H1 (cell line): Measurements from ENCODE around the gene MIR17HG. TPM values are rescaled to one million over a fixed set of nuclear protein-coding genes. Genes with fewer than 3 reads are reported as not detected.

ENCODE experiments used
- CTCF ChIA-PET: fragments of 300-600 bp; sonication (Branson Sonifier 250); formaldehyde crosslinking; loops from one replicate; lab custom pipeline; 2021; ENCODE audit not compliant: partially characterized antibody; lab: Charles Lee
- POLR2A ChIA-PET: fragments of 300-600 bp; sonication (Branson Sonifier 250); formaldehyde crosslinking; loops from one replicate; lab custom pipeline; 2021; ENCODE audit warnings: inconsistent platforms; ENCODE audit not compliant: partially characterized antibody; lab: Charles Lee
- DNase-seq, 2 experiments: peaks; one replicate each; pipeline versions ENCODE4 v3.0.0 to v3.0.0-alpha.2; 2010 to 2022; ENCODE audit warnings: low spot score in 2 of 2, low read depth in 1 of 2, mixed read lengths in 1 of 2
- FAIRE-seq: peaks from 2 replicates; lab custom pipeline; 2011; peaks lifted over from hg19 to GRCh38; lab: Jason Lieb, UNC
- H2AFZ ChIP-seq: 2 replicates; pipeline ENCODE4 v1.8.1; 2012; ENCODE audit warnings: low read length, inconsistent platforms
- H2AK5ac ChIP-seq: 2 replicates; pipeline ENCODE4 v1.6.1; 2013; ENCODE audit warnings: low read depth, low read length
- H2BK120ac ChIP-seq: replicated peaks from 2 replicates; pipeline ENCODE3; 2013; ENCODE audit warnings: low read depth, low read length, inconsistent platforms
- H2BK12ac ChIP-seq: 2 replicates; pipeline ENCODE4 v1.6.1; 2013; ENCODE audit warnings: low read depth, low read length
- H2BK15ac ChIP-seq: 2 replicates; pipeline ENCODE4 v1.6.1; 2013; ENCODE audit warnings: low read length
- H2BK20ac ChIP-seq: 2 replicates; pipeline ENCODE4 v1.6.1; 2013; ENCODE audit warnings: low read length
- H2BK5ac ChIP-seq: 2 replicates; pipeline ENCODE4 v1.6.1; 2013; ENCODE audit warnings: low read depth, low read length
- H3K14ac ChIP-seq: 2 replicates; pipeline ENCODE4 v1.6.1; 2013; ENCODE audit warnings: inconsistent platforms; ENCODE audit not compliant: insufficient read length
- H3K18ac ChIP-seq: 2 replicates; pipeline ENCODE4 v1.6.1; 2013; ENCODE audit warnings: low read length; ENCODE audit errors: extremely low read depth
- H3K23ac ChIP-seq: 2 replicates; pipeline ENCODE4 v1.6.1; 2013; ENCODE audit warnings: inconsistent platforms; ENCODE audit not compliant: insufficient read length
- H3K23me2 ChIP-seq: 2 replicates; pipeline ENCODE4 v1.6.1; 2013; ENCODE audit warnings: low read depth, low read length
- H3K27ac ChIP-seq: 2 replicates; pipeline ENCODE4 v1.6.1; 2011; ENCODE audit warnings: low read depth, low read length, inconsistent platforms
- H3K27me3 ChIP-seq, 4 experiments: replicated peaks in 1 of 4; 1 replicate in 1 of 4; 2 replicates in 3 of 4; pipeline versions ENCODE4 v1.6.1 to v1.8.1; 2011 to 2013; ENCODE audit warnings: low read length in 3 of 4, mild to moderate bottlenecking in 3 of 4, inconsistent platforms in 2 of 4, mixed read lengths in 2 of 4, moderate library complexity in 1 of 4; ENCODE audit not compliant: control insufficient read depth in 3 of 4, insufficient read depth in 3 of 4; ENCODE audit errors: extremely low read depth in 1 of 4
- H3K36me3 ChIP-seq, 4 experiments: 2 replicates each; pipeline versions ENCODE4 v1.6.1 to v1.8.1; 2011 to 2013; ENCODE audit warnings: mild to moderate bottlenecking in 4 of 4, low read length in 3 of 4, moderate library complexity in 2 of 4, control low read depth in 1 of 4, inconsistent platforms in 1 of 4; ENCODE audit not compliant: insufficient read depth in 4 of 4, control insufficient read depth in 2 of 4
- H3K4ac ChIP-seq: replicated peaks from 2 replicates; pipeline ENCODE3; 2013; ENCODE audit warnings: low read length, low read depth, mixed read lengths, inconsistent platforms; ENCODE audit not compliant: insufficient read length
- H3K4me1 ChIP-seq, 4 experiments: replicated peaks in 1 of 4; 1 replicate in 1 of 4; 2 replicates in 3 of 4; pipeline versions ENCODE4 v1.6.1 to v1.8.1; 2011 to 2013; ENCODE audit warnings: low read length in 3 of 4, inconsistent platforms in 2 of 4, mixed read lengths in 1 of 4; ENCODE audit not compliant: insufficient read depth in 4 of 4, control insufficient read depth in 3 of 4
- H3K4me2 ChIP-seq, 2 experiments: 2 replicates each; pipeline versions ENCODE4 v1.6.1 to v1.8.1; 2011 to 2013; ENCODE audit warnings: low read depth in 2 of 2, low read length in 2 of 2, control low read depth in 1 of 2, inconsistent platforms in 1 of 2, mild to moderate bottlenecking in 1 of 2; ENCODE audit not compliant: insufficient read depth in 1 of 2
- H3K4me3 ChIP-seq, 4 experiments: fragments of 200-600, 300-600 bp in 1 of 4; sonication (generic), shearing (Covaris generic), sonication (Bioruptor Twin) in 1 of 4; 2 replicates each; pipeline versions ENCODE4 v1.5.1 to v1.8.1; 2011 to 2016; ENCODE audit warnings: low read length in 4 of 4, low read depth in 3 of 4, control low read depth in 2 of 4, inconsistent platforms in 2 of 4, mild to moderate bottlenecking in 2 of 4, mixed read lengths in 1 of 4, moderate library complexity in 1 of 4; ENCODE audit not compliant: insufficient read depth in 2 of 4; ENCODE audit errors: extremely low read depth in 1 of 4
- H3K56ac ChIP-seq: replicated peaks from 2 replicates; pipeline ENCODE3; 2013; ENCODE audit warnings: low read depth, mild to moderate bottlenecking, mixed read lengths, low read length, inconsistent platforms; ENCODE audit not compliant: insufficient read length
- H3K79me1 ChIP-seq: 2 replicates; pipeline ENCODE4 v1.6.1; 2013; ENCODE audit warnings: low read depth, low read length, control low read depth
- H3K79me2 ChIP-seq, 2 experiments: 2 replicates each; pipeline versions ENCODE4 v1.6.1 to v1.8.1; 2012 to 2013; ENCODE audit warnings: low read length in 2 of 2, mild to moderate bottlenecking in 2 of 2, inconsistent platforms in 1 of 2; ENCODE audit not compliant: insufficient read depth in 2 of 2, control insufficient read depth in 1 of 2
- H3K9ac ChIP-seq, 4 experiments: replicated peaks in 1 of 4; 1 replicate in 1 of 4; 2 replicates in 3 of 4; pipeline versions ENCODE4 v1.6.1 to v1.8.1; 2011 to 2013; ENCODE audit warnings: low read depth in 3 of 4, low read length in 3 of 4, control low read depth in 2 of 4, mild to moderate bottlenecking in 2 of 4, moderate library complexity in 2 of 4, inconsistent platforms in 1 of 4; ENCODE audit errors: extremely low read depth in 1 of 4
- H3K9me3 ChIP-seq, 2 experiments: 2 replicates each; pipeline versions ENCODE4 v1.6.1 to v1.8.1; 2012 to 2013; ENCODE audit warnings: mild to moderate bottlenecking in 2 of 2, moderate library complexity in 2 of 2, control low read depth in 1 of 2, inconsistent platforms in 1 of 2, low read depth in 1 of 2, low read length in 1 of 2, mixed read lengths in 1 of 2; ENCODE audit not compliant: insufficient read depth in 2 of 2
- H4K20me1 ChIP-seq, 2 experiments: replicated peaks in 1 of 2; 2 replicates each; pipeline versions ENCODE3 to v1.8.1; 2011 to 2013; ENCODE audit warnings: inconsistent platforms in 2 of 2, low read length in 2 of 2, mild to moderate bottlenecking in 1 of 2; ENCODE audit not compliant: insufficient read depth in 2 of 2, control insufficient read depth in 1 of 2
- H4K5ac ChIP-seq: 2 replicates; pipeline ENCODE4 v1.6.1; 2013; ENCODE audit warnings: low read length, low read depth, mixed read lengths, inconsistent platforms; ENCODE audit not compliant: insufficient read length
- H4K8ac ChIP-seq: 2 replicates; pipeline ENCODE4 v1.8.0; 2013; ENCODE audit warnings: mild to moderate bottlenecking, moderate library complexity, low read length, inconsistent platforms; ENCODE audit not compliant: insufficient read depth; ENCODE audit errors: extremely low read depth
- H4K91ac ChIP-seq: replicated peaks from 2 replicates; pipeline ENCODE3; 2013; ENCODE audit warnings: low read length, mixed read lengths, inconsistent platforms; ENCODE audit not compliant: insufficient read length
- BCL11A ChIP-seq, 2 experiments: IDR thresholded peaks; one replicate each; pipeline ENCODE4 v1.6.1; 2011; ENCODE audit warnings: low read depth in 2 of 2, low read length in 2 of 2, mild to moderate bottlenecking in 2 of 2
- BRCA1 ChIP-seq: IDR thresholded peaks from 2 replicates; pipeline ENCODE4 v1.6.1; 2012; ENCODE audit warnings: low read depth, low read length, improper control_type of control experiment
- CBX5 ChIP-seq: fragments of 300-800, 300-1000 bp; sonication (generic); IDR thresholded peaks from 2 replicates; pipeline ENCODE4 v1.7.1; 2016; ENCODE audit warnings: antibody characterized with exemption, low read length, low read depth
- CREB1 ChIP-seq: IDR thresholded peaks from 2 replicates; pipeline ENCODE4 v1.6.1; 2012; ENCODE audit warnings: inconsistent platforms
- EP300 ChIP-seq, 2 experiments: IDR thresholded peaks; 1 replicate in 1 of 2; 2 replicates in 1 of 2; pipeline ENCODE4 v1.6.1; 2011 to 2012; ENCODE audit warnings: low read depth in 2 of 2, low read length in 2 of 2, mild to moderate bottlenecking in 2 of 2, borderline replicate concordance in 1 of 2, inconsistent platforms in 1 of 2, moderate library complexity in 1 of 2
- GABPA ChIP-seq: IDR thresholded peaks from 2 replicates; pipeline ENCODE4 v1.6.1; 2011; ENCODE audit warnings: mild to moderate bottlenecking, low read length, moderate library complexity, borderline replicate concordance; ENCODE audit not compliant: insufficient read depth
- HDAC2 ChIP-seq, 2 experiments: fragments of 300-600 bp in 1 of 2; sonication (generic) in 1 of 2; IDR thresholded peaks; 2 replicates each; pipeline ENCODE4 v1.6.1; 2011 to 2012; ENCODE audit warnings: low read depth in 2 of 2, low read length in 2 of 2, mild to moderate bottlenecking in 2 of 2, moderate library complexity in 2 of 2, borderline replicate concordance in 1 of 2, inconsistent platforms in 1 of 2
- RBBP5 ChIP-seq: IDR thresholded peaks from 2 replicates; pipeline ENCODE4 v1.7.1; 2012; ENCODE audit warnings: low read depth, mild to moderate bottlenecking, inconsistent platforms, low read length, moderate library complexity, borderline replicate concordance
- SIN3A ChIP-seq, 2 experiments: IDR thresholded peaks in 1 of 2; conservative IDR thresholded peaks in 1 of 2; 2 replicates each; pipeline ENCODE4 v1.6.1; 2011 to 2012; ENCODE audit warnings: low read length in 2 of 2, improper control_type of control experiment in 1 of 2, low read depth in 1 of 2, mild to moderate bottlenecking in 1 of 2
- TAF1 ChIP-seq: IDR thresholded peaks from 2 replicates; pipeline ENCODE4 v1.6.1; 2011; ENCODE audit warnings: mild to moderate bottlenecking, low read depth, low read length
- TEAD4 ChIP-seq: IDR thresholded peaks from 2 replicates; pipeline ENCODE4 v1.6.1; 2012; ENCODE audit warnings: low read depth, low read length, inconsistent platforms, mixed read lengths
- YY1 ChIP-seq: IDR thresholded peaks from 2 replicates; pipeline ENCODE4 v1.6.1; 2011; ENCODE audit warnings: low read depth, mild to moderate bottlenecking, low read length
- WGBS, 2 experiments: shearing (Covaris generic) in 1 of 2; methylation state at CpG; one replicate each; pipeline versions ENCODE4 v1.1.6 to v1.1.7; 2013 to 2015; ENCODE audit warnings: low lambda C conversion rate in 2 of 2, mixed read lengths in 2 of 2, inconsistent platforms in 1 of 2, low coverage in 1 of 2, missing lambda C conversion rate in 1 of 2; ENCODE audit not compliant: insufficient replicate concordance in 2 of 2, insufficient coverage in 1 of 2, insufficient read length in 1 of 2; ENCODE audit errors: extremely low coverage in 1 of 2, missing lambda C conversion rate in 1 of 2; 5-methylcytosine and 5-hydroxymethylcytosine counted together
- polyA plus RNA-seq, 7 experiments: library from polyadenylated mRNA; depleted of rRNA in 3 of 7; stranded (reverse) in 5 of 7; unstranded in 2 of 7; fragments of >200 nt in 5 of 7; fragments of 200-250 nt in 2 of 7; gene quantifications; 1 replicate in 5 of 7; 2 replicates in 1 of 7; 4 replicates in 1 of 7; pipeline versions ENCODE4 v1.2.1 to v1.2.3, GENCODE V29; 2011 to 2013; ENCODE audit warnings: missing spikeins in 2 of 7, mixed read lengths in 2 of 7
- total RNA-seq: library from RNA; stranded (reverse); fragmentation: NEBNext Ultra II Directional; extraction: Animal tissue kit (Norgen Biotek cat#: 25700); gene quantifications from 2 replicates; pipeline ENCODE4 v1.2.1, GENCODE V29; 2021
- TF ChIP-seq, protein P1 (sequence below): IDR thresholded peaks from 2 replicates; pipeline ENCODE4 v1.6.1; 2011; ENCODE audit warnings: low read depth, mild to moderate bottlenecking, low read length; ENCODE audit not compliant: insufficient read depth

Gene MIR17HG
- total and polyA plus RNA-seq, 2 of the 8 experiments (the other 6 are each of a cell fraction or from before 2014, with no cell fraction given) = 11.5 to 36.9 TPM

DNA sequence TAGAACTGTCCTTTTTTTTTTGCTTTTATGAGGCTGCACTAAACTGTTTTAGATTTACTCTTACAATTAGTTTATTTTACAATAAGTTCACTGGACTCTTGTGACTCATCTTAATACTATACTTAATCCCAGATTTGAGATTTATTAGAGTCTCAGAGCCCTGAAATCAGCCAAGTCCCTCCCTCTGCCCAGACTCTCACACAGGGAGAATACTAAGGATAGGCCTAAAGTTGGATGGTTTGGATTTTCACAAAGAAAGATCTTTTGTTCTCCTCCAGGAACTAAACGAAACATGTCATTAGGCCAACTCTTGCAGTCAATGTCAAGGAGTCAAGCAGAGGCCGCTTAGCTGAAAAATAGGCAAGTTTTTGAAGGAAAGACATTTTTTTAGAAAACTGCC, 42.7 kb upstream of the MIR17HG start:
- no peaks in the 10 kb centered on the region for H3K23me2 ChIP-seq
- FAIRE-seq (no peak), DNase-seq (no peak)
- H3K36me3 ChIP-seq = no peaks in the 10 kb centered on the region
- no peak overlapping the region for H2BK12ac ChIP-seq
- 94% methylated on average over 2 of the region's 2 CpGs; no CpG with 5 or more reads in 1 of the 2 experiments for WGBS, 2 experiments
- no peak overlapping the region for H2BK5ac ChIP-seq
- H3K27me3 ChIP-seq = no peaks in the 10 kb centered on the region
- H4K91ac ChIP-seq = no peak overlapping the region
- H2AK5ac ChIP-seq = no peak overlapping the region
- no peak overlapping the region for H3K4me3 ChIP-seq
- H2AFZ ChIP-seq = no peak overlapping the region
- H4K20me1 ChIP-seq = no peaks in the 10 kb centered on the region
- H3K18ac ChIP-seq = no peak overlapping the region
- ChIA-PET CTCF (interaction anchor here (0.7 kb wide), 1 partner anchor 45 kb away, joined by 3 read pairs; no protein-coding TSS in a partner anchor), POLR2A (no interaction called here)
- H2BK20ac ChIP-seq = no peak overlapping the region
- no peaks in the 10 kb centered on the region for H3K79me2 ChIP-seq
- no peak overlapping the region for H2BK120ac ChIP-seq
- H3K14ac ChIP-seq = no peak overlapping the region
- no peak overlapping the region for H4K5ac ChIP-seq
- no peak overlapping the region for H4K8ac ChIP-seq
- H3K9ac ChIP-seq = no peak overlapping the region
- no peak overlapping the region for H3K56ac ChIP-seq
- no peak overlapping the region for H3K4ac ChIP-seq
- no peaks in the 10 kb centered on the region for H3K9me3 ChIP-seq
- H3K27ac ChIP-seq = no peak overlapping the region
- H3K79me1 ChIP-seq = no peaks in the 10 kb centered on the region
- no peak overlapping the region for H3K4me2 ChIP-seq
- no peak overlapping the region for H2BK15ac ChIP-seq
- H3K4me1 ChIP-seq = no peaks in the 10 kb centered on the region
- H3K23ac ChIP-seq = no peak overlapping the region
- TF ChIP-seq, protein P1, sequence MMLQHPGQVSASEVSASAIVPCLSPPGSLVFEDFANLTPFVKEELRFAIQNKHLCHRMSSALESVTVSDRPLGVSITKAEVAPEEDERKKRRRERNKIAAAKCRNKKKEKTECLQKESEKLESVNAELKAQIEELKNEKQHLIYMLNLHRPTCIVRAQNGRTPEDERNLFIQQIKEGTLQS = no peak
- no peak for TF ChIP-seq GABPA
- TF ChIP-seq CREB1 = no peak
- TF ChIP-seq BRCA1 = no peak
- no peak for TF ChIP-seq BCL11A (IDR thresholded peaks at IDR 0.05; ENCODE audit: low read depth in 2 of 2, low read length in 2 of 2)
- no peak for TF ChIP-seq EP300 (IDR thresholded peaks at IDR 0.05; ENCODE audit: borderline replicate concordance in 1 of 2, low read depth in 2 of 2, low read length in 2 of 2)
- no peak for TF ChIP-seq HDAC2 (IDR thresholded peaks at IDR 0.05; ENCODE audit: borderline replicate concordance in 1 of 2, low read depth in 2 of 2, low read length in 2 of 2)
- TF ChIP-seq CBX5 = no peak
- no peak for TF ChIP-seq YY1
- no peak for TF ChIP-seq TEAD4
- TF ChIP-seq TAF1 = no peak
- no peak for TF ChIP-seq SIN3A (conservative IDR thresholded peaks at IDR 0.05 in 1 of 2, IDR thresholded peaks at IDR 0.05 in 1 of 2; ENCODE audit: low read depth in 1 of 2, low read length in 2 of 2)
- TF ChIP-seq RBBP5 = no peak
